ENCODE results near the gene DPF3. TPM values are rescaled to one million over a fixed set of nuclear protein-coding genes. Genes with fewer than 3 reads are reported as not detected.
A peak's percentile ranks its signal among the peaks of the same experiment; 100 is the strongest.

Gene DPF3
- total and polyA plus RNA-seq, 9 donors = 1.3 to 3.9 (median 1.9) TPM

DNA sequence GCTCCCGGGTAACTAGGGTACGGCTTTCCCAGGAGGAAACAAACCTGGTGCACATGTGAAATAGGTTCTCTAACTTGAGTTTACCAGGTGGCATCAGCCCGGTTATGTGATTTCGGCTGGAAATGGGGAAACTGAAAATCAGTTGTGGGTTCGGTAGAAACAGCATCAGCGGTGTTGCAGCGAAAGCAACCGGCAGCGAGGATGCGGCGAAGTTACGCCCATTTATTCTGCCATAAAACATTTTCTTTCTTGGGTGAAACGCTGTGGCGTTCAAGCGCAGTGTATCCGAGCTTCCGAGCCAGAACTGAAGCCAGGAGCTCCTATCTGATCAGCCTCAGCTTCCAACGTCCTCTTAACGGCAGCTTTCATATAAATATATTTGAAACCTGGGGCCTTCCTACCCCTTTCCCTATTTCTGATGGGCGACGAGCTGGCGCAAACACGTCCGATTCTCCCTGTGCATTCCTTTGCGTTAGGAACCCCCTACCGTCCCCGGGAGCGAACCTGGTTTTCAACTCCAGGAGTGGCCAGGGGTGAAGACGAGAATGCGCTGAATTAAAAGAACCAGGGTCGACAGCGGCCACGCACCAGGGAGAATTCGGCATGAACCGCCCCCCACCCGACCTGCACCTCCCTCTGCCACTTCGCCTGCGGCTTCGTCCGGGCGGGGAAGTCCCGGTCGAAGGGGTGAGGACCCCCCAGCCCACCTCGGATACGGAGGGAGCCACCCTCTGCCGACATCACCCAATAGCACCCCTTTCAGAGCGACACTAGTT is 1.6 kb downstream of the DPF3 start:
- Histone ChIP-seq H3K36me3 (ENCODE audit: control insufficient read depth, insufficient read depth, low read length) (no peaks in the 10 kb centered on the region), H3K9me3 (replicated peaks; ENCODE audit: control insufficient read depth, low read depth, low read length) (no peaks in the 10 kb centered on the region), H3K27me3 (ENCODE audit: control insufficient read depth, insufficient read depth, low read length) (peaks cover 69% of the 10 kb centered on the region), H3K4me1 (ENCODE audit: control insufficient read depth, insufficient read depth, low read length) (peaks cover 26% of the 10 kb centered on the region), H3K4me3 (ENCODE audit: low read length) (peak overlapping the region; percentile 74), H3K27ac (ENCODE audit: low read length) (no peak overlapping the region)
- under 1% methylated on average over 33 of the region's 47 CpGs for WGBS (ENCODE audit: insufficient coverage)
- no peak for DNase-seq

DNA sequence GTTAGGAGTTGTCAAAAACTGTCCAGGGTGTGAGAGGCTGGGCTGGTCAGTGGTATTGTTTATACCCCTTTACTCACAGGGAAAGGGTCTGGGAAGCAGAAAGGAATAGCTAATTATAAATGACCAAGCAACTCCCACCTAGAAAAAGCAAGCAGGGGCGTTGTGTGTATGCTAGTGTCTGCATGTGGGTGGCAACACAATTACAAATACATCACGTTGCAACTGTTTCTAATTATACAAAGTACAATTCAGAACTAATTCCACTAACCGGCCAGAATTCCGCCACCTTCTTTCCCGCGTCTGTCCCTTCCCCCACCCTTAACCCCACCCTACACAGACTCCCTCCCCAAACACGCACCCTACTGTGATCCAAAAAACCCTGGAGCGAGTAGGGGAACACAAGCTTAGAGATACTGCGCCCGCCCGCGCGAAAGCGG is 2.2 kb downstream of the DPF3 start:
- peaks cover 26% of the 10 kb centered on the region for H3K4me1 ChIP-seq (ENCODE audit: control insufficient read depth, insufficient read depth, low read length)
- no peaks in the 10 kb centered on the region for H3K36me3 ChIP-seq (ENCODE audit: control insufficient read depth, insufficient read depth, low read length)
- H3K27ac ChIP-seq (ENCODE audit: low read length) = no peak overlapping the region
- no peak overlapping the region for H3K4me3 ChIP-seq (ENCODE audit: low read length)
- WGBS (ENCODE audit: insufficient coverage) = 4% methylated on average over 11 of the region's 14 CpGs
- peaks cover 69% of the 10 kb centered on the region for H3K27me3 ChIP-seq (ENCODE audit: control insufficient read depth, insufficient read depth, low read length)
- no peak for DNase-seq
- no peaks in the 10 kb centered on the region for H3K9me3 ChIP-seq (replicated peaks; ENCODE audit: control insufficient read depth, low read depth, low read length)

DNA sequence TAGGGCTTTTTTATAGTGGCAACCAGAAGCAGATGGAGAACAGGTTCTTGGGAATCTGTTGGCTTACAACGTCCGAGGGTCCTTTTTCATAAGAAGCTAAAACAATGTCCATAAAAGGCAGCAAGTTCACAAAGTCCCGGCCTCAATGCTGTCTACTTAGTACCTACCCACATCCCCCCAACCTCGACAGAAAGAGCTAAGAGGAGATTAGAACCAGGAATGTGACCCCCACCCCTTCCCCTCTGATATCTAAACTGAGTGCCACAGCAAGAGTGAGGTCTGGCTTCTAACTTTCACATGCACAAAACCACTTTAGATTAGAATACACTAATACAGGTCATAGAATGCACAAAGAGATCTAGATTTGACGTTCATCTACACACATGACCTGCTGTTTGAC is 4.5 kb downstream of the DPF3 start:
- peaks cover 17% of the 10 kb centered on the region for H3K4me1 ChIP-seq (ENCODE audit: control insufficient read depth, insufficient read depth, low read length)
- WGBS (ENCODE audit: insufficient coverage) = 40% methylated on average over 1 of the region's 5 CpGs
- H3K27ac ChIP-seq (ENCODE audit: low read length) = no peak overlapping the region
- DNase-seq = no peak
- no peaks in the 10 kb centered on the region for H3K36me3 ChIP-seq (ENCODE audit: control insufficient read depth, insufficient read depth, low read length)
- H3K27me3 ChIP-seq (ENCODE audit: control insufficient read depth, insufficient read depth, low read length) = peaks cover 60% of the 10 kb centered on the region
- no peak overlapping the region for H3K4me3 ChIP-seq (ENCODE audit: low read length)
- H3K9me3 ChIP-seq (replicated peaks; ENCODE audit: control insufficient read depth, low read depth, low read length) = no peaks in the 10 kb centered on the region

DNA sequence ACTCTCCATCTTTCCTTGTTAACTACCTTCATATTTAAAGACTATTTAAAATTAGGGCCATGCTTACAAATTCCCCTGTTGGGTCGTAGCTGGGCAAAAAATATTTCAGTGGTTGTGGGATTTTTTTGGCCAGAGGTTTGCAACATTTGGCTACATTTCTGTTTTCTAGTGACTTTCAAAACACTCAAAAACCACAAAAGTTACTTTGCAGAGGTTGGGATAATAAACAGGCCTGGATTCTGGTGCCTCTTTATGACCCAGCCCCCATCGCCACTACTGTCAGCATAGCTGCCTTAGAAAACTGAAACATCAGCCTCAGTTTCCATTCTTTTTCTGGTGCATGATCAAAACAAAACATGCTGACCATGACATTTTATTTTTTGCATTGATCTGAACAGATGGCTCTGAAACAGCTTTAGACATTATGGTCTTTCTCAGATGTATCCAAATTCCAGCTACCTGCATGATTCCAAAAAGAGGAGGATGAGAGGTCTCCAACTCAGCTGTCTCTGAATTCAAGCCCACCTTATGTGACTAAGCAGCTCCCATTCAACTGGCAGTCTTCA is 5.2 kb downstream of the DPF3 start:
- no peak for DNase-seq
- Histone ChIP-seq H3K4me3 (ENCODE audit: low read length) (no peak overlapping the region), H3K36me3 (ENCODE audit: control insufficient read depth, insufficient read depth, low read length) (no peaks in the 10 kb centered on the region), H3K27me3 (ENCODE audit: control insufficient read depth, insufficient read depth, low read length) (peaks cover 58% of the 10 kb centered on the region), H3K27ac (ENCODE audit: low read length) (no peak overlapping the region), H3K9me3 (replicated peaks; ENCODE audit: control insufficient read depth, low read depth, low read length) (no peaks in the 10 kb centered on the region), H3K4me1 (ENCODE audit: control insufficient read depth, insufficient read depth, low read length) (peaks cover 14% of the 10 kb centered on the region)
- WGBS (ENCODE audit: insufficient coverage) = 83% methylated on average over 1 of the region's 2 CpGs

DNA sequence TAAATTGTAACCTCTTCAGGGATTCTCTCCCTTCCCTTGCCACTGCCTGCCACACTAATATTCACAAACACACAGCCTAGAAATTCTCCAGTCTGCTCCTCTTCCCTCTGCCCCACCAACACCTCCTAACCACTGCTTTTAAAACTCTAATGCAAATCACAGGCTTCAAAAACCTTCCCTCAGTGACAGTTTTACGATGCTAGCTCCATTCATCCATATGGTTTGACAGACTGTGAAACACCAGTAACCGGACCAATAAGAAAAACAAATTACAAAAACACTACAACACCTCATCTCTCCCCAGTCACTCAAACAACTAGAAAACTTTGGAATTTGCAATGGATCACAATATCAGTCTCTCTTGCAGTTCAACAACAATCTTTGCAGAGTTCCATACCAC is 5.7 kb downstream of the DPF3 start:
- 29% methylated on average over 2 of the region's 2 CpGs for WGBS (ENCODE audit: insufficient coverage)

DNA sequence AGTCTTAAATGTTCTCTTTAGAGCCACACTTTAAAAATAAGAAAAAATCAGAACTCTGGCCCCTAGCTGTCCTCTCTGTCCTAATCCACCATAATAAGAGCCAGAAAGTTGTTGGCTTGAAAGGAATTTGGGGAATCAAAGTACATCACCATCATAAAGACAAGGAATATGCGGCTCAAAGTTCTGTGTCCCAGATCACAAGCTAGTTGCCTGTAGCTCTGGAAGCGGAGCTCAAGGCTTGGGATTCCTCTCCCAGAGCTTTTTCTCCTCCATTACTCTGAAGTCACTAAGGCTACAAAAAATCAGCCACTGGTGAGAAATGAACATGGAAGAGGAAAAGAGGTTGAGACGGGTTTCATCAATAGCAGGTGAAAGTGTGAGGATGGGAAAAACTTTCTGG is 6.4 kb downstream of the DPF3 start:
- Histone ChIP-seq H3K4me3 (ENCODE audit: low read length) (no peak overlapping the region), H3K36me3 (ENCODE audit: control insufficient read depth, insufficient read depth, low read length) (no peaks in the 10 kb centered on the region), H3K9me3 (replicated peaks; ENCODE audit: control insufficient read depth, low read depth, low read length) (no peaks in the 10 kb centered on the region), H3K27ac (ENCODE audit: low read length) (no peak overlapping the region), H3K4me1 (ENCODE audit: control insufficient read depth, insufficient read depth, low read length) (peaks cover 8% of the 10 kb centered on the region), H3K27me3 (ENCODE audit: control insufficient read depth, insufficient read depth, low read length) (peaks cover 54% of the 10 kb centered on the region)
- DNase-seq = no peak
- no CpG with 5 or more reads among the region's 3 CpGs for WGBS (ENCODE audit: insufficient coverage)

More for the DNA sequence above, 5.7 kb downstream of the DPF3 start:
- no peak overlapping the region for H3K27ac ChIP-seq (ENCODE audit: low read length)
- no peak for DNase-seq
- H3K4me3 ChIP-seq (ENCODE audit: low read length) = no peak overlapping the region
- peaks cover 14% of the 10 kb centered on the region for H3K4me1 ChIP-seq (ENCODE audit: control insufficient read depth, insufficient read depth, low read length)
- no peaks in the 10 kb centered on the region for H3K36me3 ChIP-seq (ENCODE audit: control insufficient read depth, insufficient read depth, low read length)
- peaks cover 56% of the 10 kb centered on the region for H3K27me3 ChIP-seq (ENCODE audit: control insufficient read depth, insufficient read depth, low read length)
- H3K9me3 ChIP-seq (replicated peaks; ENCODE audit: control insufficient read depth, low read depth, low read length) = no peaks in the 10 kb centered on the region

DNA sequence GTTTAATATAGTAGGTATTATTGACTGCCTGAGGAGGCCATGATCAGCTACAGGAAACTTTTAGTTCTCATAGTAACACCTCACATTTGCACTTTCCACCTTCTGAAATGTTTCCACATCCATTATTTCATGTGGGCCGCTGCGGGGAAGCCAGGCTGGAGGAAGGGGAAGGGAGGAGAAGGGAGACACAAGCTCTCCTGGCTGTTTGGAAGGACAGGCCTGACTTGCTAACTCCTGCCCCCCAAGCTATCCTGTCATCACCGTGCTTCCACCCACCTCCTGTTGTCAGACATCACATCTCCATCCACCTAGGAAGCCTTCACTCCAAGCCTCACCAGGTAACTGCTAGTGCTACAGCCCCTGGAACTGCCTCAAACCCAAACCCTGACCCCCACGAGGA is 9.5 kb downstream of the DPF3 start:
- Histone ChIP-seq H3K9me3 (replicated peaks; ENCODE audit: control insufficient read depth, low read depth, low read length) (no peaks in the 10 kb centered on the region), H3K27ac (ENCODE audit: low read length) (no peak overlapping the region), H3K36me3 (ENCODE audit: control insufficient read depth, insufficient read depth, low read length) (no peaks in the 10 kb centered on the region), H3K4me3 (ENCODE audit: low read length) (no peak overlapping the region), H3K27me3 (ENCODE audit: control insufficient read depth, insufficient read depth, low read length) (peaks cover 31% of the 10 kb centered on the region), H3K4me1 (ENCODE audit: control insufficient read depth, insufficient read depth, low read length) (no peaks in the 10 kb centered on the region)
- DNase-seq = no peak
- 100% methylated on average over 1 of the region's 4 CpGs for WGBS (ENCODE audit: insufficient coverage)

DNA sequence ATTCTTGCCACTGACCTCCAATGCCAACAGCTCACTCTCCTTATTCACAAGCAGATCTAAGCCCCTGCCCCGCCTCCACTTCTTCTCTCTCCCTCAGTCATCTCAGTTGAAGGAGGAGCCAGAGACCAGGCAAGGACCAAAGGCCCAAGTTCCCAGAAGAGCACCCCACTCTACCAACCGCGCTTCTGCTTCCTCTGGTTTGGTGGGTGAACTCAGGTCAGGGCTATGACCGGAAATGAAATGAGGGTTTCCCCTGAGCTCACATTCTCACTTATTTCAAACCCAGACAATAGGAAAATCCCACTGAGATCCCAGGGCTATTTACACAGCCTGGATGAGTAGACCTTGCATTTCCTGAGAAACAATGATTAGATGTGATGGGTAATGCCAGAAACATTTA is 9.9 kb downstream of the DPF3 start:
- Histone ChIP-seq H3K4me3 (ENCODE audit: low read length) (no peak overlapping the region), H3K9me3 (replicated peaks; ENCODE audit: control insufficient read depth, low read depth, low read length) (no peaks in the 10 kb centered on the region), H3K27me3 (ENCODE audit: control insufficient read depth, insufficient read depth, low read length) (peaks cover 27% of the 10 kb centered on the region), H3K4me1 (ENCODE audit: control insufficient read depth, insufficient read depth, low read length) (no peaks in the 10 kb centered on the region), H3K36me3 (ENCODE audit: control insufficient read depth, insufficient read depth, low read length) (no peaks in the 10 kb centered on the region), H3K27ac (ENCODE audit: low read length) (no peak overlapping the region)
- 60% methylated on average over 2 of the region's 4 CpGs for WGBS (ENCODE audit: insufficient coverage)
- no peak for DNase-seq

DNA sequence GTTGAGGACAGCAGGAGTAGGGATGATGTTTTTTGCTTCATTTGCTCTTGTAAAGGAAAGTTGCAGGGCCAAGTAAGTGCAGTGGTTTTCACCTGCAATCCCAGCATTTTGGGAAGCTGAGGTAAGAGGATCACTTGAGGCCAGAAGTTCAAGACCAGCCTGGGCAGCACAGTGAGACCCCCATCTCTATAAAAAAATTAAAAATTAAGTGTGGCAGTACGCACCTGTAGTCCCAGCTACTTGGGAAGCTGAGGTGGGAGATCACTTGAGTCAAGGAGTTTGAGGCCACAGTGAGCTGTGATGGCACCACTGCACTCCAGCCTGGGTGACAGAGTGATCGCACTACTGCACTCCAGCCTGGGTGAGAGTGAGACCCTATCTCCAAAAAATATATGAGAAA is 10.8 kb downstream of the DPF3 start:
- no peak overlapping the region for H3K4me3 ChIP-seq (ENCODE audit: low read length)
- no peaks in the 10 kb centered on the region for H3K36me3 ChIP-seq (ENCODE audit: control insufficient read depth, insufficient read depth, low read length)
- H3K9me3 ChIP-seq (replicated peaks; ENCODE audit: control insufficient read depth, low read depth, low read length) = no peaks in the 10 kb centered on the region
- no peaks in the 10 kb centered on the region for H3K4me1 ChIP-seq (ENCODE audit: control insufficient read depth, insufficient read depth, low read length)
- DNase-seq = no peak
- no peak overlapping the region for H3K27ac ChIP-seq (ENCODE audit: low read length)
- WGBS (ENCODE audit: insufficient coverage) = no CpG with 5 or more reads among the region's 2 CpGs
- peaks cover 23% of the 10 kb centered on the region for H3K27me3 ChIP-seq (ENCODE audit: control insufficient read depth, insufficient read depth, low read length)

DNA sequence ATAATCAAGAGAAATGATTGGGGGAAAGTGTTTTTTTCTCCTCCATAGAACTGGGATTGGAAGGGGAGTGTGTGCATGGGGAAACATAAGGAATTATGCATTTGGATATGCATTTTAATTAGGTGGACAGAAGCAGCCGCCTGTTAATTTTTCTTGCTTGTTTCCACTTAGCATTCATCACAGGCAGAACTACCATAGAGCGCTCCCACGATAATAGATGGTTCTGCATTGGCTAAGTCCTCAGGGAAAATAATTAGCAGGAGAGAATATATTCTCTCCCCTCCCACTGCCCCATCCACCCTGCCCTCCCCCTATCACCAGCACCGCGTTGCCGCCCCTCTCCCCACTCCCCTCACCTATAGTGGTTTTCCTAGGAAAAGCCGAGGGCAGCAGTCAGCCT is 11.4 kb downstream of the DPF3 start:
- Histone ChIP-seq H3K4me1 (ENCODE audit: control insufficient read depth, insufficient read depth, low read length) (no peaks in the 10 kb centered on the region), H3K4me3 (ENCODE audit: low read length) (no peak overlapping the region), H3K9me3 (replicated peaks; ENCODE audit: control insufficient read depth, low read depth, low read length) (no peaks in the 10 kb centered on the region), H3K27me3 (ENCODE audit: control insufficient read depth, insufficient read depth, low read length) (peaks cover 17% of the 10 kb centered on the region), H3K36me3 (ENCODE audit: control insufficient read depth, insufficient read depth, low read length) (no peaks in the 10 kb centered on the region), H3K27ac (ENCODE audit: low read length) (no peak overlapping the region)
- DNase-seq = no peak
- WGBS (ENCODE audit: insufficient coverage) = no CpG with 5 or more reads among the region's 7 CpGs

All from muscle of leg (tissue), 11 donors.